ENCODE data around the gene DLX4.

The DLX4 gene

DNA sequence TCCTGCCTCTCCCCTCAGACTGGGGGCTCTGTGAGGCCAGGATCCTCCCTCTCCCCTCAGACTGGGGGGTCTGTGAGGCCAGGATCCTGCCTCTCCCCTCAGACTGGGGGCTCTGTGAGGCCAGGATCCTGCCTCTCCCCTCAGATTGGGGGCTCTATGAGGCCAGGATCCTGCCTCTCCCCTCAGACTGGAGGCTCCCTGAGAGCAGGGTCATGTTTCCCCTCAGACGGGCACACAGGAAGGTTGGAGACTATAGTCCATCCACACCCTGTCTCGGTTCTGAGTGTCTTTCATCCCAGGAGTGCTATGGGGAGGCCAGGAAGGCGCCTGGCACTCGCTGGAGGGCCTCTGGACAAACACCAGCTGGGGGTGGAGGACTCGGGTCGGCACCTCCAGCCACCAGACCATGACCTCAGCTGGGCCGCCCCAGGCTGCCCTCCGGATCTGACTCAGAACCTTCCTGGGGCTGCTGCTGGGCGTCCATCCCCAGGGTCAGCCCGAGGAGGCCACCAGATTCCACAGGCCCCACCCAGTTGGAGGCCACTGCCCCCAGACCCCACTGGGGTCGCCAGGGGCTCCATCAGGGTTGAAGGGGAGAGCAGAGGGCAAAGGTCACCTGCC lies 21.9 kb upstream of the DLX4 start:
- no peak for DNase-seq (ENCODE audit: low read depth)

DNA sequence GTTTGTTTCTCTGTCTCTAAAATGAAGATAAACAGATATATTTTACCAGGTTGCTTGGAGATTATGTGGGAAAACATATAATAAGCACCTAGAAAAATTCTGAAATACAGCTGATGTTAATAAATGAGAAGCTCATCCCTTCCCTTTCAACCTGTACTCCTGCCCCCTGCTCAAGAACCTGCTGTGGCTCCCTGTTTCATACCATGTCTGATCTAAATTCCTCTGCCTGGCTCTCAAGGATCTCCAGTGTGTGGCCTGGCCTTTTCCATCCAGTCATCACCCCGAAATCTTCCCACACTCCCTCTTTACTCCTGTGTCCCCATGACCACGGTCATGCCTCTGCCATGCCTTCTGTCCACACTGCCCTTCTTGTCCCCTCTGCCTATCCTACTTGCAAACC lies 19.4 kb upstream of the DLX4 start:
- no peak for DNase-seq (ENCODE audit: low read depth)

DNA sequence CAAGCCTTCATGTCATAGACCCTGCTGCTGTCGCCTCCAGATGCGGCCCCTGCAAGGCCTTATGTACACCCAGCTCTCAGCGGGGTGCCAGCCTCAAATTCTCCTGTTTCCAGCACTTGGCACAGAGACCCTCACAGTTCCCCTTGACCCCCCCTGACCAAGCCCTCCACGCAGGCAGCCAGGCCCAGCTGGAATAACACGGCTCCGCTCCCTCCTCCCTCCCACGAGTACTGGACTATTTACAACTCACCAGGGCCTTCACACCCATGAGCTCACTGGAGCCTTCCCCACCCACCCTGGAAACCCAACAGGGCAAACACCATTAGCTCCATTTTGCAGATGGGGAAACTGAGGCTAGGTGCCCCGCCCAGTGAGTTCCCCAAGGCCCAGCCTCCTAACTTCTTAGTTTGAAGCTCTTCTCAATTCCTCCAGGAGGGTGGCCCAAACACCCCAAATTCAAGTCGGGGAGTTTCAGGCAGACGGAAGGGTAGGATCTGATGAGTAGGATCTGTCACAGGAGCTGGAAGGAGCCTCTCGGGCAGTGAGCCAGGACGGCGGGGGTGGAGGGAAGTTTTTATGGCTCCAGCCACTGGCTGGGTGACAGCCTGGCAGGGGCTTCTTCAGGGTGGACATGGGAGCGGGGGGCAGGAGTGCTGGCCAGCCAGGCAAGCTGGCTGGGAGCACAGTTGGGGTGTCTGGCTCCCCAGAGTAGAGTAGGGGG lies 17.5 kb upstream of the DLX4 start:
- DNase-seq (ENCODE audit: low read depth): peak; percentile 48

DNA sequence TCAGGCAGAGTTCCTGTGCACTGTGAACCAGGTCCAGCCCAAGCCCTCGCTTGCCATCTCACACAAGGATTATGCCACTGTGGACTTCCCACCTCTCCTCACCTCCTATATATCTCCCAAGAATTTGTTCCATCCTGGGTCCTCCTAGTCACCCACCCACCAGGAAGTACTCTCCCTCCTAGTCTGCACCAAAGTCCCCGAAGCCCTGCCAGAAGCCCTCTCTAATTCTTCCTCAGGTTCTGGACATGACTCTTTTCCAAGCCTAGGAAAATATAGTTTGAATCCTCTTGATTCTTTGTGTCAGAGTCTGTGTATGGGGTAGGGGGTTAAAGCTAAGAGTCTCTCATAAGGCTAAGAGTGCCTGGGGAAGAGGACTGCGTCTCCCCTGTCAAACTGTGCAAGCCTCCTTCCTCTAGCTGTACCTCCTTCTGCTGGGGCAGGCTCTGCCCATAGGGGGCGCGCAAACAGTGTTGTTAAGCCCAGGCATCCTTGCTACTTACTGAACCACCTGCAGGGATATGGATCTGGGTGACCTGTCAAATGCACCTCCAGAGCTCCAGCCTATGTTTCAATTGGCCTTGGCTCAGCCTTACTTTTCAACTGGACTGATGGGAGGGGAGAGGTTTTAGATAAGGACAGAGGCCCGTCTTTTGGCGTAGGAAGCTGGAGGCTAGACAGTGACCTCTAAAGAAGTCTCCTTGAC lies 16.6 kb upstream of the DLX4 start:
- peak; percentile 70 for DNase-seq (ENCODE audit: low read depth)

DNA sequence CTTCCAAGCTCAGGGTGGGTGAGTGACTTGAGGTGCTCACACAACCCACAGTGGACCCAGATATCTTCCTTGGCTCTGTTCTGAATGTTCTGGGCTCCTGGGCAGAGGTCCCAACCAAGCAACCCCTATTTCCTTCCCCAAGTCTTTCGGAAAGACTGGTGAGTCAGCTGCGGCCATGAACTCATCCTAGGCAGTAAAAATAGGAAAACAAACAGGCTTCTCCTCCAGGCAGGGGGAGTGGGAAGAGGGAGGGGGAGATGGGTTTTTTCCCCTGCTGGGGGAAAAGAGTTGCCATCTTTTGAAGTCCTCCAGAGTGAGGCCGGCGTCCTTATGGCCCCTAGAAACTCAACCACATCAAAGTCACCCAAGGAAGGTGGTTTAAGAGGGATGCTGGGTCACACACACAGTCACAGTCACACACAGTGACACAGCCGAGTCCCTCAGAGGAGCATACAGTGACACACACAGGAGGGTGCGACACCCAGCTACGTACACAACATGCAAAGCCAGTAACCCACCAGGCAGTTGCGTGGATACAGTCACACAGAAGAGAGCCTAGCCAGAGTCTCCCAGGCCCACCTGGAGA lies 16.0 kb upstream of the DLX4 start:
- peak; percentile 58 for DNase-seq (ENCODE audit: low read depth)

DNA sequence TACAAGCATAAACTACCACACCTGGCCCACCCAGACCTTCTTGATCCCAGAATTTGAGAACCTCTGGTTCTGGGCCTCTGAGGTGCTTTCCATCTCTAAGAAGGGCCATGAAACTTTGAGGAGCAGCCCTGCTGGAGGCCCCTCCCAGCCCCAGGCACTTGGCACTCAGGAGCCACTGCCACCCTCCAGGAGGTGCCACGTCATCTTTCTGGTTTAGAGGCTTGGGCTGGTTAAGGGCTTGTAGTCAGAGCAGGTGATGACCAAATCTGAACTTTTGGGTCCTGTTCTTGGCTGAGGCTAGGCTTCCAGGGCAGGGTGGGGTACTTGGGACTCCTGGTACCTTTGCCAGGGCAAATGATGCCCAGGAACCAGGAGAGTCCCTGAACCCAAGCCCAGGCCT lies 13.8 kb upstream of the DLX4 start:
- no peak for DNase-seq (ENCODE audit: low read depth)

DNA sequence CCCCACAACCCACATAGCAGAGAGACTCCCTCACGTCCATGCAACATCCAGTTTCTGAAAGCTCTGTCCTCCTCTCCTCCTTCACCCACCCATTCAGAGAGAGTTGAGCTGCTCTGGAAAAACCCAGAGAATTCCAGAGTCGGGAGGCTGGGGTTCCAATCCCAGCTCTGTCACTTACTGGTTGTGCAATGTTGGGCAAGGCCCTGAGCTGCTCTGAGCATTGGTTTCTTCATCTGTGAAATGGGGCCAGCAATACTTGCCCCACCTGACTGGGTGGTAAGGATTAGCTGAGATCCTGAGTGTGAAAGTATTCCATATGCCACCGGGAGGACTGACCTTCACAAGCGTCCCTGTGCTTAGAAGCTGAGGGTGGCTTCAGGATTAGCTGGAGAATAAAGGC lies 12.2 kb upstream of the DLX4 start:
- no peak for DNase-seq (ENCODE audit: low read depth)

DNA sequence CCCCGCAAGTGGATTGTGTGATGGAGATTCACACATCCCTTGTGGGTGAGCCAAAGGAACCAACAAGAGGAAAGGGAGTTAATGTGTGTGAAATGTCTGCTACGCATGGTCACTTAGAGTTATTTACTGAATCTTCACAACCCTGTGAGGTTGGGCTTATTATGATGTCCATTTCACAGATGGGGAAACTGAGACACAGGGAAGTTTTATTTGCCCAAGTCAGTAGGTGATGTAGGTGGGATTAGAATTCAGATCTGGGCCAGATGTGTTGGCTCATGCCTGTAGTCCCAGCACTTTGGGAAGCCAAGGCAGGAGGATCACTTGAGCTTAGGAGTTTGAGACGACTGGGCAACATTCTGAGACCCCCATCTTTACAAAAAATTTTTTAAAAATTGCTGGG lies 11.6 kb upstream of the DLX4 start:
- DNase-seq (ENCODE audit: low read depth): no peak

DNA sequence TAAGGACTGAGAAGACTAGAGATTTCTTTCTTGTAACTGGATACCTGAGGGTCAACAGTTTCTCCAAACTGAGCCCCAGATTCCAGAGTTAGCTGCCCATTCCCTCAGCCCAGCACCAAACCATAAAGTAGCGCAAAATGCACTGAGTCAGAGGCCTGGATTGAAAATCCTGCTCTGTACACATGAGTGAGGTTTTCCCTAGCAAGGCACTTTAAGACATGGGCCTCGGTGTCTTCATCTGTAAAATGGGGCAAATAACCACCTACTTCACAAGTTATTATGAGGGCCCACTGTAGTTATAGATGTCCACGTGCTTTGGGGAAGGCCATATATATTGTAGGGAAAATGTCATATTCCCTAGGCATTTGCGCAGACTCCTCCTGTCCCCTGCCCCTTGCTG lies 10.3 kb upstream of the DLX4 start:
- DNase-seq (ENCODE audit: low read depth): no peak

DNA sequence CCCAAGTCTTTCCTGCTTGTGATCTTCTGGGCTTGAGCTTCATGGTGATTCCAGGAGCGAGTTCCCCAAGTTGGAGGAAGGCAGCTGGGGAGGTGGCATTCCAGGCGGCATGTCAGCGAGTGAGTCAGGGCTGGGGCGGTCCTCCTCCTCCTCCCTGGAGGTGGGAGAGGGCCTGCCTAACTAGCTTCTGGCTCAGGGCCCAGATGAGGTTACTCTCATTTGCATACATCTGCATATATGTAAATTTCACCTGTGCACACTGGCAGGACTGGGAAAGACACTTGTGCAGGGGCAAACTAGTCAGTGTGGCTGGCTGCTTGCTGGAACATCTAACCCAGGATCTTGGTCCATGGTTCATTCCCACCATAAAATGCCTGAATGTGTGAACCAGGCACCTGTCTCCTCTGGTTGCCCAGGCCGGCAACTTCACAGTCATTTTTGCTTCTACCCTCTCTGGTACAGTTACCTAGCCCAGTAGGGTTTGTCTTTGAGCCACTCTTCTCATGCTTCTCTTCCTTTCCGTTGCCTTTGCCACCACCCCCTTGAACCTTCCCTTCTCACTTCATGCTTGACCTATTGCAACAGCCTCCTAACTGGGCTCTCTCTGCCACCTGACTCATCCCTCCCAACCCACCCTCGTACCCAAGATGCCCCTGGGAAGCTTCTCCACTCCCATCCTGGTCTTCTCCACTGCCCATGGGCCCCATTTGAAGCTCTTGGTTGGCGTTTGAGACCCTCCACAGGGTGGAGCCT lies 9.6 kb upstream of the DLX4 start:
- peak; percentile 59 for DNase-seq (ENCODE audit: low read depth)

DNA sequence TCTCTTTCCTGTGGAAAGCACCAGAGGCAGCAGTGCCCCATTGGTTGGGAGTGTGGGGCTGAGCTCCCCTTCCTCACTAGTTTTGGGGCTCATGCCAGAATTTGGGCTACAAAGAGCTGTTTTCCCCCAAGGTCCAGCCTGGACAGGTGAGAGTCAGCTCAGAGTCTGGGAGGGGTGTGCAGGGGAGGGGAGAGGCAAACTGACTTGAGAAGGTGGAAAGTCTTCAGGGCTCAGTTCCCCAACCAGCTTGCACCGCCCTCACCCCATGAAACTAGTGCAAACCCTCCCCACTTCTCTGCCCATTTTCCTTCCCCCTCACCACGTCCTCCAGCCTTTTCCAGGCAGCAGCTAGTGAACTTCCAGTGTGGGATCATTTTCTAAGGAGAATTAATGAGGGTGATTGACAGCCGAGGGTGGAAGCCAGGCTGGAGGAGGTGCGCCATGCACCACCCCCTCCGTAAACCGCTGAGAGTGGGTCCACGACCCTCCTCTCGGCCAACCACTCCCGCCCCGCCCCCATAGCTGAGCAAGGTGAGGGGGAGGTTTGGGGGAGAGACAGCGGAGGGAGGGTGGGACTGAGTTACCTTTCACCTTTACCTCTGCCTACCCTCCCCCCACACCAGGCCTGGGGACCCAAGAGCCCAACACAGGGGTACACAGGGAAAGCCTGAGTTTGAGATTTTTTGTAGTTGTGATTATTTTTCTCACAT lies 6.2 kb upstream of the DLX4 start:
- DNase-seq (ENCODE audit: low read depth): no peak

DNA sequence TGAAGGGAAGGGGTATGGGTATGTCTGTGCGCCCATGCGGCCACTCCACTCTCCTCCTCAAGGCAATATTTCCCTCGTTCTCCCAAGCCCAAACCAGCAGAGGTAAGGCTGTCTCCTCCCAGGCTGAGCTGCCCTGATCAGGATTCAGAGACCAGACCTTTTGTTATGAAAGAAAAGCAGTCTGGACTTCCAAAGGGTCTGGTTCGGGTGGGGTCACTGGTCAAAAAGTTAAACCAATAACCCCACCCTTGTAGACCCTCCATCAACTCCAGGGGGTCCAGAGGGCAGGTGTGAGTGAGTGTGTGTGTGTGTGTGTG lies 5.7 kb upstream of the DLX4 start:
- no peak for DNase-seq (ENCODE audit: low read depth)

DNA sequence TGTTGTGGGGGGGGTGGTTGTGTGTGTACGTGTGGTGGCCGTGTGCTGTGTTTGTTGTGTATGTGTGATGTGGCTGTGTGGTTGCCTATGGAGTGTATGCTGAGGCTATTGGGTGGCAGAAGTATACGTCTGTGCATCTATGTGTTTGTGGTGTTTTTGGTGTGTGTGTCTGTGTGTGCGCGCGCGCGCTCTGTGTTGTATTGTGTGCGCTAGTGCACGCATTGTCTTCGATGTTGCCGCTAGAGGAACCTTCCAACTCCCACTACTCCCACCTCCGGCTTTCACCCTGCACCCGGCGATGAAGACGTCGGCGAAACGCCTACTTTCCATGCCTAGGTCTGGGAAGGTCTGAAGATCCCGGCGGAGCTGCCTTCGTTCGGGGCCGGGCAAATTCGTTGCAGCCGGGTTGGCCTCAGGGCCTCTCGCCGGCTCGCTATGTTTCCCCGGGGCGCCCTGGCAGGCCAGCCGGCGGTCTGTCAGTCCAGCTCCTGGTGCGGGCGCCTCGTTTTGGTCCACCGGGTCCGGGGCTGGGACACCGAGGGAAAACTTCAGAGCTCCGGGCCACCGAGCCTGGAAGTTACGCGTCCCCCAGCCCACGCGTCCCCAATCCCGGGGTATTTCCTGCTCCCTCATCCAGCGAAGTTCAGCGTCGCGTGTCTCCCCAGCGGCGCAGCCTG lies 5.2 kb upstream of the DLX4 start:
- no peak for DNase-seq (ENCODE audit: low read depth)

DNA sequence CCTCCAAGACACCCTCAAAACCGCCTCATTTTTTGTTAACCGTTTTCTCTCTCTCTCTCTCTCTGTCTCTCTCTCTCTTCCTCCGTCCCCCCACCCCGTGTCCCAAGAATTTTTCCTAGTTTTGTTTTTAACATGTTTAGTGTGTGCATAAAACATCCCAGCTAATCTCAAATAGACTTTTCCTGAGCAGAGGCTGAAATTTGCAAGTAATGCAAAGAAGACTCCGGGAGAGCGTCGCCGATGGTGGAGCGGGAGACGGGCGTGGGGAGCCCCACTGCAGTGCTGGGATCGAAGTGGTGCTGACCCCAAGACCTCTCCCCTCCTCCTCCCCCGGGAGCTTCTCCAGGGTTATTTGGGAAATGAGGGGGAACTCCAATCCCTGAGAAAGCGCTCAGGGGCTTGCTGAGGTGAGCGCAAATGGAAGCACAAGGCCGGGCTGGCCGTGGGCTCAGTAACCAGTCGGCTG lies 4.7 kb upstream of the DLX4 start:
- DNase-seq (ENCODE audit: low read depth): no peak

DNA sequence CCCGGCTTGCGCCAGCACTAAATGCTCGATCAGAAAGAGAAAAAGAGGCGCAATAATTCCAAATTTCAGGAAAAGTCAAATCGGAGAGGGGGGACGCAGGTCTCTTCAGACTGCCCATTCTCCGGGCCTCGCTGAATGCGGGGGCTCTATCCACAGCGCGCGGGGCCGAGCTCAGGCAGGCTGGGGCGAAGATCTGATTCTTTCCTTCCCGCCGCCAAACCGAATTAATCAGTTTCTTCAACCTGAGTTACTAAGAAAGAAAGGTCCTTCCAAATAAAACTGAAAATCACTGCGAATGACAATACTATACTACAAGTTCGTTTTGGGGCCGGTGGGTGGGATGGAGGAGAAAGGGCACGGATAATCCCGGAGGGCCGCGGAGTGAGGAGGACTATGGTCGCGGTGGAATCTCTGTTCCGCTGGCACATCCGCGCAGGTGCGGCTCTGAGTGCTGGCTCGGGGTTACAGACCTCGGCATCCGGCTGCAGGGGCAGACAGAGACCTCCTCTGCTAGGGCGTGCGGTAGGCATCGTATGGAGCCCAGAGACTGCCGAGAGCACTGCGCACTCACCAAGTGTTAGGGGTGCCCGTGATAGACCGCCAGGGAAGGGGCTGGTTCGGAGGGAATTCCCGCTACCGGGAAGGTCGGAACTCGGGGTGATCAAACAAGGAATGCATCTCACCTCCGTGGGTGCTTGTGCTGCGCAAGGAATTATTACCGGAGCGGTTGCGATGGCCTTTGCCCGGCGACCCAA lies 4.0 kb upstream of the DLX4 start:
- no peak for DNase-seq (ENCODE audit: low read depth)

DNA sequence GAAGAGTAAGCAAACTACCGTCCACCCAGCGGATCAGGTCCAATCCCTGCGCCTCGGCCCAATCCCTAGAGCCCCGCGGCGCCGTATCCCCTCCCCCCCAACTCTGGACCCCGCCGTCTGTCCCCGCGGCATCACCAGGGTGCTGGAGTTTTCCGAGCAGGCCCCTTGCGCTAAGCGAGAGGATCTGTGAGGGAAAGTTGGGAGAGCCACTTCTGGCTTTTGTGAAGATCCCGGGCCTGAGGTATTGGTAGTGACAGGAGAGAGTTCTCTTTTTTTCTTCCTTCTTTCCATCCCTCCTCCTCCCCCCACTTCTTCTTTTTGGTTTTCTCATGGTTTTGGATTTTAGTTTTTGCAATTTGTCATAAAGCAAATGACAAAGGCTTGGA lies 3.5 kb upstream of the DLX4 start:
- no peak for DNase-seq (ENCODE audit: low read depth)

DNA sequence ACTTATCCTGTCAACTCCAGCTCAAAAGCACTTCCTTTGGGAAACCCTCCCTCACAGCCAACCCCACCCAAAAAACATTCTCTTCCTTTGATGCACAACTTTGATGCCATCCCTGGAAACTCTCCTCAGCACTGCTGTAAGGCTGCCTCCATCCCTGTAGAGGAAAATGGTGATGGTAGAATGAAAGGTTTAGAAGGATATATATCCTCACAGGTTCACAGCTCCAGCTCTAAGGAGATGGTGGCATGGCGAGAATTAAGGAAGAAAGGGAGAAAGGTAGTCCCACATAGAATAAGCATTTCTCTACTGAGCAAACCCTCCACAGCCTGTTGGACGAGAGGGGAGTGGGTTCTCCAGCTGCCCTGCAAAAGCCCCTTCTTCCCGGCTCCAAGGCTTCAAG lies 2.2 kb upstream of the DLX4 start:
- DNase-seq (ENCODE audit: low read depth): no peak

DNA sequence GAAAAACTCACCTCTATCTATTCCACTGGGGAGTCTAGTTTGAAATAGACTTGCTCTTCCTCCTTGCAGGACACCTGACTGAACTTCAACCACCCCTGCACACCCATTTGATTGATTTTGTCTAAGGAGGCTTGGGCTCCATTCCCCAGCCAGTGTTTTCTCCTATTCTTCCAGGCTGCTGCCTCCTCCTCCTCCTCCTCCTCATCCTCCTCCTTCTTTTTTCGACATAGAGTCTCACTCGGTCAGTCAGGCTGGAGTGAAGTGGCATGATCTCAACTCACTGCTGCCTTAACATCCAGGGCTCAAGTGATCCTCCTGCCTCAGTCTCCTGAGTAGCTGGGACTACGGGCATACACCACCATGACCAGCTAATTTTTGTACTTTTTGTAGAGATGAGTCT lies 1.8 kb upstream of the DLX4 start:
- DNase-seq (ENCODE audit: low read depth): no peak

DNA sequence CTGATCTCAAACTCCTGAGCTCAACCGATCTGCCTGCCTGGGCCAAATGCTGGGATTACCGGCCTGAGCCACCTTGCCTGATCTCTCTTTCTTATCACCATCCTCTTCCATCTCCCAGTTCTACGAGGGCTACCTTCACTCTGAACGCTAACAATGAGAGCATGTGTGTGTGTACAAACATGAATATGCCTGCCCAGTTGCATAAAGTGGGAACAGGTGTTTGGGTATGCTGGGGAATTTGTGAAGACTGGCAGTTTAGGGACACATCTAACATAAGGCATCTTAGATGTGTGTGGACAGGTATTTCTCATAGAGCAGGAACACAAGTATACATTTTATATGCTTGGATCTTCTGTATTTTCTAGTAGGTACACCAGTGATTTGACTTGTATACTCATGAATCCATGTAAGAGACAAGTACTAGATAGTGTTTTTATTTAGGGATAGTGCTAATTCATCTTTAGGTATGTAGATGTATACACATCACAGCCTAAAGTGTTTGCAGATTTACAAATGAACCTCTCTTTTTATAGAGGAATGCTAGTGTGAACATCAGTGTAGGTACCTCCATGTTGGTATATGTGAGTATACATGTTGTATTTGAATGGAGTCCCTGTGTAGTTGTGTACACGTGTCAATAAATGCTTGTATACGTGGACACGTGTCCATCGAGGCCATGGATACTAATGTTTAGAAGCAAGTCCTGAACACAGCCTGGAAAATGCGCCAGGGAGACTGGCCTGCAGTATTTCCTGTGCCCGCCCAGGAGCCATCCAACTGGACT lies 1.2 kb upstream of the DLX4 start:
- no peak for DNase-seq (ENCODE audit: low read depth)
